Measurements from ENCODE around the gene SRPK2.
"Not testable (repeated sequence)": the region's sequence is repeated elsewhere in the genome, so short reads cannot be mapped to it uniquely, and the experiment has no call there.

The SRPK2 gene

GRCh38 chr7:105316578-105317344, 72.0 kb downstream of the SRPK2 start:
- no peaks in the 10 kb centered on the region for H3K27me3 ChIP-seq (ENCODE audit: control insufficient read depth, insufficient read depth, low read length)
- H3K9me3 ChIP-seq (ENCODE audit: control insufficient read depth, insufficient read depth, low read depth, low read length) = no peaks in the 10 kb centered on the region
- no peak overlapping the region for H3K4me3 ChIP-seq (ENCODE audit: low read depth, low read length)
- no peaks in the 10 kb centered on the region; the same call in 1 of the 2 replicates for H3K4me1 ChIP-seq (ENCODE audit: control insufficient read depth, insufficient read depth, low read length)
- no peak overlapping the region for H3K9ac ChIP-seq (ENCODE audit: low read length)
- H3K27ac ChIP-seq (ENCODE audit: low read depth, low read length) = no peak overlapping the region
- 0 out of 2 replicates have a peak, but pooled peaks cover under 1% of the 10 kb centered on the region for H3K36me3 ChIP-seq (ENCODE audit: control insufficient read depth, insufficient read depth, low read length)

DNA sequence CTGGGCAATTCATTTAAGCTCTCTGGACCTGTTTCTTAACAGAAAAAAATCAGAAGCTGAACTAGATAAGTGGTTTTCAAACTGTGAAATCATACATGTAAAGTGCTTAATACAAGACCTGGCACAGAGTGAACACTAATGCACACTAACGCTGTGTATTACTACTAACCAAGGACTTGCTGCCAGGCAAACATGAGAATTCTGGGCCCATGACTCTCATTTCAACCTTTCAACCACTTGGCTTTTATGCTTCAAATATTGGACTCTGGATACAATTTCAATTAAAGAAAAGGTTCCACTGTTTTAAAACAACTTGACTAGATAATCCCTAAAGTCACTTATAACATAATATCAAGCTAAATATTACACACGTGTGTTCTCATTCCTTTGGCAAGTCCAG, 73.4 kb downstream of the SRPK2 start:
- Histone ChIP-seq H3K27ac (ENCODE audit: low read depth, low read length) (no peak overlapping the region), H3K4me3 (ENCODE audit: low read depth, low read length) (no peak overlapping the region), H3K9me3 (ENCODE audit: control insufficient read depth, insufficient read depth, low read depth, low read length) (no peaks in the 10 kb centered on the region), H3K4me1 (ENCODE audit: control insufficient read depth, insufficient read depth, low read length) (no peaks in the 10 kb centered on the region; the same call in 1 of the 2 replicates), H3K27me3 (ENCODE audit: control insufficient read depth, insufficient read depth, low read length) (no peaks in the 10 kb centered on the region), H3K9ac (ENCODE audit: low read length) (no peak overlapping the region), H3K36me3 (ENCODE audit: control insufficient read depth, insufficient read depth, low read length) (no peaks in the 10 kb centered on the region)

DNA sequence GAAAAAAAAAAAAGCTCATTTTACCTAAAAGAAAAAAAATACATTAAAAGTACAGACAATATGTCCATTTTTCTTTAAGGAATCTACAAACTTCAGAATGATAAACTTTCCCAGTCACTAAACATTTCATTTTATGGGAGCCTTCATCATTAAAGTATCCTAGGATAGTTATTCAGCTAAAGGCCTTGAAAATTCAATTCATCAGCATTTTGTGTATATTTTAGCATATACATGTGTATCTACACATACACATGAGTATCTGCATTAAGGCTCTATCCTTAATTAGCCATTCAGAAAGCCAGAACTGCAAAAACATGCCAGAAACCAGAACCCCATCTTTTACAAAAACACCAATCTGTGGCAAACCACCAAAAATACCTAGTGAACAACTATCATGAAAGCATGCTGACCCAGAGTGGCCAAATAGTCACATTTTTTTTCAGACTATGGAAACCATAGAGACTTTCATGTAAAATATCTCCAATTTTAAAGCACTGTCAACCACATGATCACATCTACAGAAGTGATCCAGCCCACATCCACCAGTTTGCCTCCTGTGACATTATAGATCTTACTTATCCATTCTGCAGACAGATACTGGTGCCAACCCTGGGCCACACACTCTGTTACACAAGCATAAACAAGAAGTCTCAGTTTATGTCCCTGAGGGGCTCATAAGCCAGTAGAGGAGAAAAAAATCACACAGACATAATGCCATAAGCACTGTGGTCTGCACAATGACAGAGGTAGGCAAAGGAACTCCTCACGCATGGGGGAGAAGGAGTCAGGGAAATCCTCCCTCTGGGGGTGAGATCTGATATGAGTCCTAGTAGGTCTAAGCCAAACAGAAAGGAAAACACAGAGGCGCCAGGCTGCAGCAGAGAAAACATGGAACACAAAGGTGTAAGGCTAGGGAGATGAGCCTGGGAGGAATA, 79.2 kb downstream of the SRPK2 start:
- H3K9me3 ChIP-seq (ENCODE audit: control insufficient read depth, insufficient read depth, low read depth, low read length) = no peaks in the 10 kb centered on the region
- no peak overlapping the region for H3K4me3 ChIP-seq (ENCODE audit: low read depth, low read length)
- no peaks in the 10 kb centered on the region for H3K27me3 ChIP-seq (ENCODE audit: control insufficient read depth, insufficient read depth, low read length)
- H3K9ac ChIP-seq (ENCODE audit: low read length) = no peak overlapping the region
- no peaks in the 10 kb centered on the region for H3K36me3 ChIP-seq (ENCODE audit: control insufficient read depth, insufficient read depth, low read length)
- H3K27ac ChIP-seq (ENCODE audit: low read depth, low read length) = no peak overlapping the region
- peaks cover 6% of the 10 kb centered on the region for H3K4me1 ChIP-seq (ENCODE audit: control insufficient read depth, insufficient read depth, low read length)

GRCh38 chr7:105307163-105307672, 81.5 kb downstream of the SRPK2 start:
- no peaks in the 10 kb centered on the region for H3K36me3 ChIP-seq (ENCODE audit: control insufficient read depth, insufficient read depth, low read length)
- H3K27ac ChIP-seq (ENCODE audit: low read depth, low read length) = no peak overlapping the region
- no peak overlapping the region for H3K9ac ChIP-seq (ENCODE audit: low read length)
- H3K9me3 ChIP-seq (ENCODE audit: control insufficient read depth, insufficient read depth, low read depth, low read length) = no peaks in the 10 kb centered on the region
- no peak overlapping the region for H3K4me3 ChIP-seq (ENCODE audit: low read depth, low read length)
- H3K27me3 ChIP-seq (ENCODE audit: control insufficient read depth, insufficient read depth, low read length) = no peaks in the 10 kb centered on the region
- H3K4me1 ChIP-seq (ENCODE audit: control insufficient read depth, insufficient read depth, low read length) = peaks cover 12% of the 10 kb centered on the region

DNA sequence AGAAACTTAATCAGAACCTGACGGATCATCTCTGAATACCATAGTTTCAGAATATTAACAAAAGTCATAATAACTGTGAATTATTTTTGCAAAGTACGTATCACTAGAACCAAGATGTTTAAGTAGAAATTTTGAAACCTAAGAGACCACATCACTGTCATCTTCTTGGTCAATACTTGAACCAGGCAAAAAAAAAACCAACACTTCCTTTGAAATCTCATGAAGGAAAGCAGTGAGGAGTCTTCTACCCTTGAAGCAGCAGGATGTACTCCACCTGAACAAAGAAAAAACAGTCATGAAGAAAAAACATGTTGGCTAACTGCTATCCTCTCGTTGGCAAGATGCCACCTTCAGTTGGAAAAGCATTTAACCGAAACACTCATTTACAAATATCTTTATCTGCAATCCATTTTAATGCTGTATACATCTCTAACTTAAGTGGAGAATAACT, 82.4 kb downstream of the SRPK2 start:
- Histone ChIP-seq H3K36me3 (ENCODE audit: control insufficient read depth, insufficient read depth, low read length) (no peaks in the 10 kb centered on the region), H3K4me1 (ENCODE audit: control insufficient read depth, insufficient read depth, low read length) (peaks cover 12% of the 10 kb centered on the region), H3K27ac (ENCODE audit: low read depth, low read length) (no peak overlapping the region), H3K4me3 (ENCODE audit: low read depth, low read length) (no peak overlapping the region), H3K9me3 (ENCODE audit: control insufficient read depth, insufficient read depth, low read depth, low read length) (no peaks in the 10 kb centered on the region), H3K27me3 (ENCODE audit: control insufficient read depth, insufficient read depth, low read length) (no peaks in the 10 kb centered on the region), H3K9ac (ENCODE audit: low read length) (no peak overlapping the region)

DNA sequence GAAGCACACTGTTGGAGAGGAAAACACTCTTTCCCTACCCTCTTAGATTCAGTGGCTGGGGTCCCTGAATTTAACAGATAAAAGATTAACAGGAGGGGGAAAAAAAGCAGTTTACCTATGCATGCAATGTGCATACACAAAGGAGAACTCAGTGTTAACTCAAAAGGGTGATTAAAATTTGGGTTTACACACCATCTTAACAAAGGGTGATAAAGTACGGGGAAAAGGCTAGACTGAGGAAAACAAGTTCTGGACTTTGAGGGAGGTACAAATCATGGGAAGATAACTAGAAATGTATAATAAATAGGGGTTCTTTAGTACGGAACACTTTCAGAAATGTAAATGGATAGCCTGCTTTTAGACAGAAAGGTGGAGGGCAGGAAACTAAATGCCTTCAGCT, 83.1 kb downstream of the SRPK2 start:
- Histone ChIP-seq H3K9ac (ENCODE audit: low read length) (no peak overlapping the region), H3K36me3 (ENCODE audit: control insufficient read depth, insufficient read depth, low read length) (no peaks in the 10 kb centered on the region), H3K4me1 (ENCODE audit: control insufficient read depth, insufficient read depth, low read length) (peaks cover 12% of the 10 kb centered on the region), H3K9me3 (ENCODE audit: control insufficient read depth, insufficient read depth, low read depth, low read length) (no peaks in the 10 kb centered on the region), H3K4me3 (ENCODE audit: low read depth, low read length) (no peak overlapping the region), H3K27me3 (ENCODE audit: control insufficient read depth, insufficient read depth, low read length) (no peaks in the 10 kb centered on the region), H3K27ac (ENCODE audit: low read depth, low read length) (no peak overlapping the region)

GRCh38 chr7:105304040-105304895, 84.5 kb downstream of the SRPK2 start:
- Histone ChIP-seq H3K27ac (ENCODE audit: low read depth, low read length) (no peak overlapping the region), H3K4me3 (ENCODE audit: low read depth, low read length) (no peak overlapping the region), H3K9ac (ENCODE audit: low read length) (no peak overlapping the region), H3K27me3 (ENCODE audit: control insufficient read depth, insufficient read depth, low read length) (no peaks in the 10 kb centered on the region), H3K9me3 (ENCODE audit: control insufficient read depth, insufficient read depth, low read depth, low read length) (no peaks in the 10 kb centered on the region), H3K36me3 (ENCODE audit: control insufficient read depth, insufficient read depth, low read length) (no peaks in the 10 kb centered on the region), H3K4me1 (ENCODE audit: control insufficient read depth, insufficient read depth, low read length) (peaks cover 6% of the 10 kb centered on the region; the same call in 1 of the 2 replicates)

- not testable (repeated sequence) for H3K36me3 ChIP-seq (ENCODE audit: control insufficient read depth, insufficient read depth, low read length); H3K9me3 ChIP-seq (ENCODE audit: control insufficient read depth, insufficient read depth, low read depth, low read length); H3K27me3 ChIP-seq (ENCODE audit: control insufficient read depth, insufficient read depth, low read length); H3K27ac ChIP-seq (ENCODE audit: low read depth, low read length); H3K4me3 ChIP-seq (ENCODE audit: low read depth, low read length); H3K9ac ChIP-seq (ENCODE audit: low read length)
- H3K4me1 ChIP-seq (ENCODE audit: control insufficient read depth, insufficient read depth, low read length) = peaks cover 11% of the 10 kb centered on the region
These were observed 88.1 kb downstream of the SRPK2 start for GRCh38 chr7:105300587-105300986.

DNA sequence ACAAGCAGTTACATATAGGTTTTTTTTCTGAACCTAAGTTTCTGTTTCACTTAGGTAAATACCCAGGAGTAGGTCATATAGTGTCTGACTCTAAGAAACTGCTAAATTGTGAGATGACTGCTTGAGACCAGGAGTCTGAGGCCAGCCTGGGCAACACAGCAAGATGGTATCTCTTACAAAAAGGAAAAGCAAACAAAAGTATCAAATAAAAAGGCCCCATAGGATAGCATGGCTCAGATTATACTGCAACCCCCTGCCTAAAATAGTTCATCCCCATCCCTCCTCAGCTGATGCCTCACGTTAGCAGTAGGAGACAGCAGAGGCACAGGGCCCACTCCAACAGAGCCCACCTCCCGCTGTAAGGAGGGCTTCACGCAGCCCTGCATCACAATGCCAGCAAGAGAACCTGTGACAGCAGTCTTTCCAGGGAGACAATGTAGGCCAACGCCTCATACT, 90.3 kb downstream of the SRPK2 start:
- peaks cover 5% of the 10 kb centered on the region for H3K4me1 ChIP-seq (ENCODE audit: control insufficient read depth, insufficient read depth, low read length)
- no peak overlapping the region for H3K27ac ChIP-seq (ENCODE audit: low read depth, low read length)
- H3K36me3 ChIP-seq (ENCODE audit: control insufficient read depth, insufficient read depth, low read length) = no peaks in the 10 kb centered on the region

GRCh38 chr7:105297985-105298384, 90.7 kb downstream of the SRPK2 start:
- Histone ChIP-seq H3K27ac (ENCODE audit: low read depth, low read length) (no peak overlapping the region), H3K4me1 (ENCODE audit: control insufficient read depth, insufficient read depth, low read length) (peaks cover 5% of the 10 kb centered on the region), H3K4me3 (ENCODE audit: low read depth, low read length) (no peak overlapping the region), H3K9me3 (ENCODE audit: control insufficient read depth, insufficient read depth, low read depth, low read length) (no peaks in the 10 kb centered on the region), H3K36me3 (ENCODE audit: control insufficient read depth, insufficient read depth, low read length) (no peaks in the 10 kb centered on the region), H3K9ac (ENCODE audit: low read length) (no peak overlapping the region), H3K27me3 (ENCODE audit: control insufficient read depth, insufficient read depth, low read length) (no peaks in the 10 kb centered on the region)

More for the DNA sequence above, 90.3 kb downstream of the SRPK2 start:
- Histone ChIP-seq H3K4me3 (ENCODE audit: low read depth, low read length) (no peak overlapping the region), H3K27me3 (ENCODE audit: control insufficient read depth, insufficient read depth, low read length) (no peaks in the 10 kb centered on the region), H3K9me3 (ENCODE audit: control insufficient read depth, insufficient read depth, low read depth, low read length) (no peaks in the 10 kb centered on the region), H3K9ac (ENCODE audit: low read length) (no peak overlapping the region)
